NT2/D1 (cell line): Measurements from ENCODE around the gene FAM234A.

Experiments
- DNase-seq: peaks from one replicate; pipeline ENCODE4 v3.0.0-alpha.2; 2011; ENCODE audit warnings: low read depth, low spot score
- H3K27me3 ChIP-seq: 2 replicates; pipeline ENCODE4 v1.6.0; 2011; ENCODE audit warnings: mild to moderate bottlenecking; ENCODE audit not compliant: insufficient read length, insufficient read depth
- H3K36me3 ChIP-seq: 2 replicates; pipeline ENCODE4 v1.6.1; 2011; ENCODE audit warnings: mild to moderate bottlenecking, low read length, mixed read lengths; ENCODE audit not compliant: insufficient read depth, insufficient read length
- H3K4me1 ChIP-seq: 2 replicates; pipeline ENCODE4 v1.5.1; 2011; ENCODE audit not compliant: insufficient read depth, insufficient read length
- H3K4me3 ChIP-seq: 2 replicates; pipeline ENCODE4 v1.5.1; 2011; ENCODE audit warnings: low read depth; ENCODE audit not compliant: insufficient read length
- H3K9ac ChIP-seq: 2 replicates; pipeline ENCODE4 v1.6.0; 2011; ENCODE audit warnings: low read depth; ENCODE audit not compliant: insufficient read length
- H3K9me3 ChIP-seq: 2 replicates; pipeline ENCODE4 v1.5.1; 2011; ENCODE audit warnings: mild to moderate bottlenecking, low read length; ENCODE audit not compliant: insufficient read depth
- SUZ12 ChIP-seq: IDR thresholded peaks from 2 replicates; pipeline ENCODE4 v1.6.1; 2011; ENCODE audit not compliant: insufficient read length, insufficient read depth; ENCODE audit errors: extremely low read depth
- YY1 ChIP-seq: IDR thresholded peaks from 2 replicates; pipeline ENCODE4 v1.6.1; 2011; ENCODE audit not compliant: insufficient read length, insufficient read depth
- ZNF274 ChIP-seq: IDR thresholded peaks from 2 replicates; pipeline ENCODE4 v1.6.1; 2011; ENCODE audit warnings: mild to moderate bottlenecking, low read depth, low read length

FAM234A gene

DNA sequence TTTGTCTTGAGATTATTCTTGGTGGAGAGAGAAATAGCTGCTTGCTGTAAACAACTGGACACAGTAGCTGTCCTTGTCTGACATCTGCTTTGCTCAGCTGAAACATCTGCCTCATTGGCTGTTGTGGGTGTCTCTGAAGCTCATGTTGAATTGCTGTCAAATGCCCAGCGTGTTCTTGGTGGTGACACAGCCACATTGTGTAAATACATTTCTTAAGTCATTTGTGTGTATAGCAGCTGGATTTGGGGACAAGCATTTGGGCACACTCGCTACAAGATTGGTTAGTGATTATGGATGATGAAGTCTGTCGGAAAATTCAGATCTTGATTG, 5.3 kb downstream of the FAM234A start:
- H3K27me3 ChIP-seq: no peaks in the 10 kb centered on the region
- peaks cover 12% of the 10 kb centered on the region for H3K4me1 ChIP-seq
- peaks cover 11% of the 10 kb centered on the region for H3K36me3 ChIP-seq
- DNase-seq: no peak
- H3K9me3 ChIP-seq: no peaks in the 10 kb centered on the region
- no peak overlapping the region for H3K4me3 ChIP-seq
- no peak overlapping the region for H3K9ac ChIP-seq
- TF ChIP-seq ZNF274 (no peak), YY1 (no peak), SUZ12 (no peak)

DNA sequence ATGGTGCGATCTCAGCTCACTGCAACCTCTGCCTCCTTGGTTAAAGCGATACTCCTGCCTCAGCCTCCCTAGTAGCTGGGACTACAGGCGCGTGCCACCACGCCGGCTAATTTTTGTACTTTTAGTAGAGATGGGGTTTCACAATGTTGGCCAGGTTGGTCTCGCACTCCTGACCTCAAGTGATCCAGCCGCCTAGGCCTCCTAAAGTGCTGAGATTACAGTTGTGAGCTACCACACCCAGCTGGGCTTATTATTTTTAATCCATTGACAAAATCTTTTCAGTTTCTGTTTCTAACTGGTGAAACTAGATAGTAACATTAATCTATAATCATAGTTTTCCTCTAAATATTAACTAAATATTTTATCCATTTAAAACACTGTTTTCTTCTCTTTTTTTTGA, 5.9 kb downstream of the FAM234A start:
- peaks cover 11% of the 10 kb centered on the region for H3K36me3 ChIP-seq
- H3K4me1 ChIP-seq: peaks cover 16% of the 10 kb centered on the region
- H3K4me3 ChIP-seq: no peak overlapping the region
- H3K9me3 ChIP-seq: no peaks in the 10 kb centered on the region
- no peak overlapping the region for H3K9ac ChIP-seq
- DNase-seq: no peak
- no peak for TF ChIP-seq SUZ12
- TF ChIP-seq ZNF274: no peak
- no peak for TF ChIP-seq YY1
- H3K27me3 ChIP-seq: no peaks in the 10 kb centered on the region

DNA sequence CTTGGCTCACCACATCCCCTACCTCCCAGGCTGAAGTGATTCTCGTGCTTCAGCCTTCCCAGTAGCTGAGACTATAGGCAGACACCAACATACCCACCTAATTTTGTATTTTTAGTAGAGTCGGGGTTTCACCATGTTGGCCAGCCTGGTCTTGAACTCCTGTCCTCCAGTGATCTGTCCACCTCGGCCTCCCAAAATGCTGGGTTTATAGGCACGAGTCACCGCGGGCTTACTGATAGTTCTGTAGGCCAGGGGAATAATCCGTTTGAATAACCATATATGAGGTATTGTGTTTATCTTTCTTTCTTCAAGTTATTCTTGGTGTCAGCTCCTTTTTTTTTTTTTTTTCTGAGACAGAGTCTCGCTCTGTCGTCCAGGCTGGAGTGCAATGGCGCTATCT, 7.7 kb downstream of the FAM234A start:
- no peak overlapping the region for H3K4me3 ChIP-seq
- H3K9ac ChIP-seq: no peak overlapping the region
- H3K27me3 ChIP-seq: no peaks in the 10 kb centered on the region
- H3K9me3 ChIP-seq: no peaks in the 10 kb centered on the region
- peaks cover 16% of the 10 kb centered on the region for H3K4me1 ChIP-seq
- no peak for TF ChIP-seq YY1
- TF ChIP-seq ZNF274: no peak
- no peak for TF ChIP-seq SUZ12
- DNase-seq: no peak
- peaks cover 7% of the 10 kb centered on the region for H3K36me3 ChIP-seq

DNA sequence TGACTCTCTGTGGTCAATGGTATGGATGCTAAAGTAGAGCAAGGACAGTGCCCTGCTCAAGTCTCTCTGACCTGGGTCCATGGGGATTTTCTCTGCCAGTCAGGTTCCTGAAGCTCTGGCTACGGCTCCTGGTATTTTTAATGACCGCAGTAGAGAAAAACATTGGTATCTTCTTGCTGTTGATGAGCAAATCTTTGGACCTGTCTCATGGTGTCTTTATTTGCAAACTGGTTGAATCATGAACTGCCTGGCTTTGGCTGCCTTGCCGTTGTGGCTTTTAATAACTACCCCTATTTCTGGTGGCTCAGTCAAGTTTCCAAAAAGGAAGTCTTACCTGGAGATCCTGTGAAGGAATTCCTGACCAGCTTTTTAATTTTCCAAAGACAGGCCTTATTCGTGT, 8.7 kb downstream of the FAM234A start:
- Histone ChIP-seq H3K9me3 (no peaks in the 10 kb centered on the region), H3K4me3 (no peak overlapping the region), H3K9ac (no peak overlapping the region), H3K4me1 (peaks cover 14% of the 10 kb centered on the region), H3K36me3 (no peaks in the 10 kb centered on the region), H3K27me3 (no peaks in the 10 kb centered on the region)
- no peak for TF ChIP-seq SUZ12
- no peak for TF ChIP-seq ZNF274
- DNase-seq: no peak

DNA sequence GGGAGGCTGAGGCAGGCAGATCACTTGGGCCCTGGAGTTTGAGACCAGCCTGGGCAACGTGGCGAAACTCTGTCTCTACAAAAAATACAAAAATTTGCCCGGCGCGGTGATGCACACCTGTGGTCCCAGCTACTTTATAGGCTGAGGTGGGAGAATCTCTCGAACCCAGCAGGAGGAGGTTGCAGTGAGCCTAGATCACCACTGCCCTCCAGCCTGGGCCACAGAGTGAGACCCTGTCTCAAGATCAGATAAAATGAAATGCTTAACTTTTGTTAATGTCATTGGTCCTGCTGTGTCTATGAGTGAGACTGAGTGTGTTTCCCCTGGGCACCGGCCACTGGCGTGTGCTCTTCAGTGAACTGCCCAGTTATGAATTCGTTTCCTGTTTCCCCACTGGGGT, 10.5 kb downstream of the FAM234A start:
- no peak for TF ChIP-seq ZNF274
- no peak for DNase-seq
- H3K4me3 ChIP-seq: no peak overlapping the region
- H3K9ac ChIP-seq: no peak overlapping the region
- H3K36me3 ChIP-seq: peaks cover 5% of the 10 kb centered on the region
- no peaks in the 10 kb centered on the region for H3K9me3 ChIP-seq
- peaks cover 11% of the 10 kb centered on the region for H3K4me1 ChIP-seq
- no peaks in the 10 kb centered on the region for H3K27me3 ChIP-seq

DNA sequence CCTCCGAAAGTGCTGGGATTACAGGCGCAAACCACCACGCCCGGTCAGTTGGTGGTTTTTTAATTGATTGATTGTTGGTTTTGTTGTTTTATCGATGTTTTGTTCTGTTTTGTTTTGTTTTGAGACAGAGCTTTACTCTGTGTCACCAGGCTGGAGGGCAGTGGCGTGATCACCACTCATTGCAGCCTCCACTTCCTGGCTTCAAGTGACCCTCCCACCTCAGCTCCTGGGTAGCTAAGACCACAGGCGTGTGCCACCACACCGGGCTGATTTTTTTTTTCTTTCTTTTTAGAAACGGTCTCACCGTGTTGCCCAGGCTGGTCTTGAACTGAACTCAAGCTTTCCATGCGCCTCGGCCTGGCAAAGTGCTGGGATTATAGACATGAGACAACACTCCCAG, 12.4 kb downstream of the FAM234A start:
- Histone ChIP-seq H3K27me3 (no peaks in the 10 kb centered on the region), H3K9ac (no peak overlapping the region), H3K4me1 (peaks cover 10% of the 10 kb centered on the region), H3K36me3 (peaks cover 13% of the 10 kb centered on the region), H3K9me3 (no peaks in the 10 kb centered on the region), H3K4me3 (no peak overlapping the region)
- no peak for DNase-seq
- TF ChIP-seq ZNF274 (no peak), YY1 (no peak), SUZ12 (no peak)

DNA sequence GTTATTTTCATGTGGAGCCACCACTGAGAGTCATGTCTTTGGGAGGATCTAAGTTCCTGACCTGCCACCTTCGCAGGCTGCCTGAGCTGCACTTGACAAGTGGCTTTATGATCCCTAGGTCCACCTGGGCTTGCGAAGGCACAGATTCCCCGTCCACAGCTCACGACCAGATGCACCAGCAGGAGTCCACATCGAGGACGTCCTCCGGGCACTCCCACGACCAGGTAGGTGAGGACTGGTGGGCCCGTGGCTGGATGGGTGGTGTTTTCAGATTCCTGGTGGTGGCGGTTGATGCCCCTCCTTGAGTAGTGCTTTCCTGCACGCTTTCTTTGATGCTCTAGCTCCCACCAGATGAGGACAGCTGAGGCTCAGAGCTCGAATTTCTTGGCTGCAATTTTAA, 14.8 kb downstream of the FAM234A start:
- Histone ChIP-seq H3K4me3 (no peak overlapping the region), H3K4me1 (peaks cover 8% of the 10 kb centered on the region), H3K9ac (no peak overlapping the region), H3K36me3 (peaks cover 29% of the 10 kb centered on the region), H3K9me3 (no peaks in the 10 kb centered on the region), H3K27me3 (no peaks in the 10 kb centered on the region)
- TF ChIP-seq YY1 (no peak), SUZ12 (no peak), ZNF274 (no peak)
- no peak for DNase-seq
